BLaER1 treated with 17β-estradiol and CSF1 and Interleukin-3, amounts not matched to agents 10 nM and 100 nM (cell line): ENCODE results near the gene POLDIP2.

Experiments used
- H3K27ac ChIP-seq, 11 experiments: shearing (Covaris generic); formaldehyde crosslinking; 2 replicates each; pipeline ENCODE4 v1.8.1; 2022
- H3K27me3 ChIP-seq, 11 experiments: shearing (Covaris generic); formaldehyde crosslinking; 2 replicates each; pipeline ENCODE4 v1.8.1; 2022
- H3K36me3 ChIP-seq, 11 experiments: shearing (Covaris generic); formaldehyde crosslinking; 2 replicates each; pipeline ENCODE4 v1.8.1; 2022
- H3K4me1 ChIP-seq, 10 experiments: shearing (Covaris generic); formaldehyde crosslinking; 2 replicates each; pipeline ENCODE4 v1.8.1; 2022
- H3K4me2 ChIP-seq, 11 experiments: shearing (Covaris generic); formaldehyde crosslinking; 2 replicates each; pipeline ENCODE4 v1.8.1; 2022
- H3K4me3 ChIP-seq, 10 experiments: shearing (Covaris generic); formaldehyde crosslinking; 2 replicates each; pipeline ENCODE4 v1.8.1; 2022
- H3K9ac ChIP-seq, 11 experiments: shearing (Covaris generic); formaldehyde crosslinking; 2 replicates each; pipeline ENCODE4 v1.8.1; 2022
- H3K9me3 ChIP-seq, 11 experiments: shearing (Covaris generic); formaldehyde crosslinking; replicated peaks in 1 of 11; 2 replicates each; pipeline ENCODE4 v1.8.1; 2022
- H4K20me1 ChIP-seq, 11 experiments: shearing (Covaris generic); formaldehyde crosslinking; 2 replicates each; pipeline ENCODE4 v1.8.1; 2022
- Cebpa-rat ChIP-seq, 11 experiments: shearing (Covaris generic); IDR thresholded peaks; 2 replicates each; pipeline ENCODE4 v1.8.1; 2022

Gene POLDIP2

GRCh38 chr17:28334171-28334570 is 23.2 kb downstream of the POLDIP2 start:
- H3K36me3 ChIP-seq = peaks cover 22 to 41% (median 28%) of the 10 kb centered on the region in 11 experiments
- H4K20me1 ChIP-seq = peaks cover 0 to 61% (median 20%) of the 10 kb centered on the region in 11 experiments; a peak in 15 of 22 replicates
- H3K4me3 ChIP-seq = peak overlapping the region; percentile 78 to 96 (median 86)
- no peaks in the 10 kb centered on the region for H3K9me3 ChIP-seq
- H3K9ac ChIP-seq = peak overlapping the region; percentile 76 to 89 (median 83); a peak in 21 of 22 replicates
- no peak for TF ChIP-seq Cebpa-rat (IDR thresholded peaks at IDR 0.05)
- H3K4me2 ChIP-seq = peak overlapping the region; percentile 88 to 97 (median 93)
- H3K4me1 ChIP-seq = peaks cover 28 to 45% (median 33%) of the 10 kb centered on the region in 10 experiments
- H3K27ac ChIP-seq = peak overlapping the region in 9 of 11 experiments; percentile 51 to 88 (median 67); a peak in 9 of 22 replicates
- no peaks in the 10 kb centered on the region for H3K27me3 ChIP-seq

DNA sequence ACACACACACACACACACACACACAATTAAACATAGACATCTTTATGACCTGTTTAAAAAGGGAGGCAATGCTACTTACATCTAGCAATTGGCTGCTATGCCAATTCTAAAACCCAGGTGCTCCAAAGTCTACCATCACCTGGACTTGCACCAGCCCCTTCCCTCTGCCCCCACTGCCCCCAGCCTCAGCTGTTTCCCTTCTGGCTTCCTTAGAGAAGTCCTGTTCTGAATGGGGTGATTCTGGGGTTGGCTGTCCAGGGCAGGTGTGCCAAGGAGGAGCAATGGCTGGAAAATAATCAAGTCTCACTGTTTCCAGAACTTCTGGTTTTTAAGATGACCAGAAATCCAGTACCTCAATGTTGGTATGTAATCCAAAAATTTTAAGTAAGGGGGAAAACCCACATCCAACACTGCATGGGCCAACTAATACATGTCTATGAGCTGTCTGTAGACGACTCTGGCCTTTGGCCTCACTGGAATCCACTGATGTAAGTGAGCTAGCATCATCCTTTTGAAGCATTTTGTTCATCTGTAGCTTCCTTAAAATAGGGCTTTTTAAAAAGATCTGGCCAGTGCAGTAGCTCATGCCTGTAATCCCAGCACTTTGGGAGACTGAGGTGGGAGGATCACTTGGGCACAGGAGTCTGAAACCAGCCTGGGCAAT is 24.1 kb downstream of the POLDIP2 start:
- no peak for TF ChIP-seq Cebpa-rat (IDR thresholded peaks at IDR 0.05)
- Histone ChIP-seq H3K4me2 (peak overlapping the region in 10 of 11 experiments; percentile 88 to 97 (median 94); a peak in 13 of 22 replicates), H3K27me3 (no peaks in the 10 kb centered on the region), H3K9me3 (no peaks in the 10 kb centered on the region), H3K9ac (peak overlapping the region in 7 of 11 experiments; percentile 14 to 85 (median 80); a peak in 9 of 22 replicates), H4K20me1 (peaks cover 0 to 58% (median 15%) of the 10 kb centered on the region in 11 experiments; a peak in 14 of 22 replicates), H3K4me1 (peaks cover 28 to 44% (median 33%) of the 10 kb centered on the region in 10 experiments), H3K4me3 (no peak overlapping the region), H3K27ac (peak overlapping the region in 3 of 11 experiments; percentile 1 to 88 (median 75); a peak in 2 of 22 replicates), H3K36me3 (peaks cover 30 to 42% (median 38%) of the 10 kb centered on the region in 11 experiments)

- Histone ChIP-seq H3K27ac (no peak overlapping the region), H3K4me1 (peaks cover 25 to 31% (median 27%) of the 10 kb centered on the region in 10 experiments), H3K9ac (no peak overlapping the region), H3K27me3 (no peaks in the 10 kb centered on the region), H4K20me1 (peaks cover 0 to 58% (median 14%) of the 10 kb centered on the region in 11 experiments; a peak in 15 of 22 replicates), H3K36me3 (peaks cover 43 to 54% (median 50%) of the 10 kb centered on the region in 11 experiments), H3K9me3 (no peaks in the 10 kb centered on the region), H3K4me3 (no peak overlapping the region), H3K4me2 (no peak overlapping the region)
- TF ChIP-seq Cebpa-rat (IDR thresholded peaks at IDR 0.05) = no peak
Observed at GRCh38 chr17:28331891-28332420, 25.4 kb downstream of the POLDIP2 start.

- H3K36me3 ChIP-seq = peaks cover 48 to 67% (median 63%) of the 10 kb centered on the region in 11 experiments
- H3K4me1 ChIP-seq = peaks cover 15 to 24% (median 18%) of the 10 kb centered on the region in 10 experiments
- no peak overlapping the region for H3K9ac ChIP-seq
- H3K9me3 ChIP-seq = no peaks in the 10 kb centered on the region
- no peak overlapping the region for H3K27ac ChIP-seq
- no peak for TF ChIP-seq Cebpa-rat (IDR thresholded peaks at IDR 0.05)
- H4K20me1 ChIP-seq = peaks cover 0 to 61% (median 24%) of the 10 kb centered on the region in 11 experiments; a peak in 14 of 22 replicates
- H3K4me3 ChIP-seq = no peak overlapping the region
- no peak overlapping the region for H3K4me2 ChIP-seq
- H3K27me3 ChIP-seq = no peaks in the 10 kb centered on the region
Observed at GRCh38 chr17:28330671-28331070, 26.7 kb downstream of the POLDIP2 start.

- Histone ChIP-seq H3K4me2 (no peak overlapping the region), H3K9me3 (no peaks in the 10 kb centered on the region), H3K4me3 (no peak overlapping the region), H3K4me1 (peaks cover 2 to 32% (median 17%) of the 10 kb centered on the region in 10 experiments; a peak in 15 of 20 replicates), H3K27ac (no peak overlapping the region), H3K27me3 (no peaks in the 10 kb centered on the region), H3K9ac (no peak overlapping the region), H4K20me1 (peaks cover 0 to 71% (median 41%) of the 10 kb centered on the region in 11 experiments; a peak in 14 of 22 replicates), H3K36me3 (peaks cover 48 to 81% (median 69%) of the 10 kb centered on the region in 11 experiments)
- no peak for TF ChIP-seq Cebpa-rat (IDR thresholded peaks at IDR 0.05)
Observed at GRCh38 chr17:28328325-28328724, 29.0 kb downstream of the POLDIP2 start.

- H3K36me3 ChIP-seq = peaks cover 48 to 87% (median 69%) of the 10 kb centered on the region in 11 experiments
- H3K27ac ChIP-seq = no peak overlapping the region
- no peak overlapping the region for H3K4me2 ChIP-seq
Observed at GRCh38 chr17:28327709-28328108, 29.6 kb downstream of the POLDIP2 start.

GRCh38 chr17:28327031-28327607 is 30.2 kb downstream of the POLDIP2 start:
- no peak overlapping the region for H3K9ac ChIP-seq
- no peak for TF ChIP-seq Cebpa-rat (IDR thresholded peaks at IDR 0.05)
- peaks cover 0 to 73% (median 53%) of the 10 kb centered on the region in 11 experiments; a peak in 14 of 22 replicates for H4K20me1 ChIP-seq
- peaks cover 0 to 27% (median 15%) of the 10 kb centered on the region in 10 experiments; a peak in 14 of 20 replicates for H3K4me1 ChIP-seq
- no peak overlapping the region for H3K4me3 ChIP-seq
- no peaks in the 10 kb centered on the region for H3K9me3 ChIP-seq
- H3K4me2 ChIP-seq = no peak overlapping the region
- H3K27ac ChIP-seq = no peak overlapping the region
- H3K27me3 ChIP-seq = no peaks in the 10 kb centered on the region
- peaks cover 47 to 91% (median 67%) of the 10 kb centered on the region in 11 experiments for H3K36me3 ChIP-seq

More at GRCh38 chr17:28327709-28328108, 29.6 kb downstream of the POLDIP2 start:
- no peaks in the 10 kb centered on the region for H3K9me3 ChIP-seq
- H3K27me3 ChIP-seq = no peaks in the 10 kb centered on the region
- no peak overlapping the region for H3K4me3 ChIP-seq
- peaks cover 0 to 71% (median 47%) of the 10 kb centered on the region in 11 experiments; a peak in 14 of 22 replicates for H4K20me1 ChIP-seq
- no peak overlapping the region for H3K9ac ChIP-seq
- H3K4me1 ChIP-seq = peaks cover 0 to 28% (median 15%) of the 10 kb centered on the region in 10 experiments; a peak in 13 of 20 replicates
- TF ChIP-seq Cebpa-rat (IDR thresholded peaks at IDR 0.05) = no peak

- no peak overlapping the region for H3K4me2 ChIP-seq
- H3K9me3 ChIP-seq = no peaks in the 10 kb centered on the region
- peaks cover 0 to 81% (median 60%) of the 10 kb centered on the region in 11 experiments; a peak in 14 of 22 replicates for H4K20me1 ChIP-seq
- H3K4me1 ChIP-seq = peaks cover 8 to 34% (median 22%) of the 10 kb centered on the region in 10 experiments
- H3K27ac ChIP-seq = no peak overlapping the region
- no peak for TF ChIP-seq Cebpa-rat (IDR thresholded peaks at IDR 0.05)
- peaks cover 37 to 89% (median 60%) of the 10 kb centered on the region in 11 experiments for H3K36me3 ChIP-seq
- H3K4me3 ChIP-seq = no peak overlapping the region
- H3K9ac ChIP-seq = no peak overlapping the region
- H3K27me3 ChIP-seq = no peaks in the 10 kb centered on the region
Observed at GRCh38 chr17:28326114-28326513, 31.2 kb downstream of the POLDIP2 start.
